Neural cell (in vitro differentiated cells): ENCODE results near the gene ESR2.

Experiments
- CTCF ChIP-seq: fragments of 450-650 bp; IDR thresholded peaks from 2 replicates; pipeline ENCODE4 v1.5.1; 2014; ENCODE audit warnings: antibody characterized with exemption, mild to moderate bottlenecking, moderate library complexity; ENCODE audit not compliant: poor library complexity, severe bottlenecking
- EP300 ChIP-seq: fragments of 450-650 bp; conservative IDR thresholded peaks from 2 replicates; pipeline ENCODE4 v1.6.1; 2014; ENCODE audit warnings: antibody characterized with exemption, mild to moderate bottlenecking, moderate library complexity; ENCODE audit not compliant: poor library complexity, severe bottlenecking
- EZH2 ChIP-seq: fragments of 200-600, 300-800 bp; shearing (Covaris generic), sonication (generic); IDR thresholded peaks from 2 replicates; pipeline ENCODE4 v1.6.1; 2014; ENCODE audit warnings: antibody characterized with exemption, low read length, borderline replicate concordance, mild to moderate bottlenecking; ENCODE audit not compliant: insufficient read depth, poor library complexity, severe bottlenecking
- MXI1 ChIP-seq: fragments of 450-650 bp; conservative IDR thresholded peaks from 2 replicates; pipeline ENCODE4 v1.6.1; 2014; ENCODE audit warnings: antibody characterized with exemption, mild to moderate bottlenecking; ENCODE audit not compliant: poor library complexity, severe bottlenecking
- POLR2AphosphoS5 ChIP-seq: IDR thresholded peaks from 2 replicates; pipeline ENCODE4 v1.6.1; 2012
- REST ChIP-seq: IDR thresholded peaks from 2 replicates; pipeline ENCODE4 v1.6.1; 2012; ENCODE audit warnings: borderline replicate concordance
- TAF1 ChIP-seq: IDR thresholded peaks from 2 replicates; pipeline ENCODE4 v1.6.1; 2012; ENCODE audit warnings: low read depth

GRCh38 chr14:64069634-64070359, 224.4 kb downstream of the ESR2 start:
- TF ChIP-seq CTCF (no peak), MXI1 (no peak), POLR2AphosphoS5 (no peak), REST (no peak), EZH2 (no peak), EP300 (no peak), TAF1 (no peak)
